ENCODE results near the gene VAMP1.

DNA sequence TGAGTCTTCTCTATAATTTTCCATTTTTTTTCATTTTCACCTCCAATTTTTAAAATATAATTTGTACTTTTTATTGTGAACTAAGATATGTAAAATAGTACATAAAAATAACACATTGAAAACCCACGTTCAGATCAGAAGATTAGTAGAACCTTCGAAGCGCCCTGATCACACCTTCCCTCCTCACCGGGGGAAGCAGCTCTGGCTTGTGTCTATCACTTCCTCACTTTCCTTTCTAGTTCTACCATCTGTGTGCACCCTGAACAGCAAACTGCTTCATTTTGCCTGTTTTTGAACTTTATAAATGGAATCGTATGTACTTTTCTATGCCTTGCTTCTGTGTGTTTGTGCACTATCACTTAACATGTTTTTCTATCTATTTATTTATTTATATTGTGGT lies 37.5 kb downstream of the VAMP1 start:
- TF ChIP-seq, protein P1, sequence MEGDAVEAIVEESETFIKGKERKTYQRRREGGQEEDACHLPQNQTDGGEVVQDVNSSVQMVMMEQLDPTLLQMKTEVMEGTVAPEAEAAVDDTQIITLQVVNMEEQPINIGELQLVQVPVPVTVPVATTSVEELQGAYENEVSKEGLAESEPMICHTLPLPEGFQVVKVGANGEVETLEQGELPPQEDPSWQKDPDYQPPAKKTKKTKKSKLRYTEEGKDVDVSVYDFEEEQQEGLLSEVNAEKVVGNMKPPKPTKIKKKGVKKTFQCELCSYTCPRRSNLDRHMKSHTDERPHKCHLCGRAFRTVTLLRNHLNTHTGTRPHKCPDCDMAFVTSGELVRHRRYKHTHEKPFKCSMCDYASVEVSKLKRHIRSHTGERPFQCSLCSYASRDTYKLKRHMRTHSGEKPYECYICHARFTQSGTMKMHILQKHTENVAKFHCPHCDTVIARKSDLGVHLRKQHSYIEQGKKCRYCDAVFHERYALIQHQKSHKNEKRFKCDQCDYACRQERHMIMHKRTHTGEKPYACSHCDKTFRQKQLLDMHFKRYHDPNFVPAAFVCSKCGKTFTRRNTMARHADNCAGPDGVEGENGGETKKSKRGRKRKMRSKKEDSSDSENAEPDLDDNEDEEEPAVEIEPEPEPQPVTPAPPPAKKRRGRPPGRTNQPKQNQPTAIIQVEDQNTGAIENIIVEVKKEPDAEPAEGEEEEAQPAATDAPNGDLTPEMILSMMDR (IDR thresholded peaks at IDR 0.05) = no peak
- TF ChIP-seq POLR2A (IDR thresholded peaks at IDR 0.05) = no peak

Data from body of pancreas (tissue), 4 donors.